Activated CD4-positive, alpha-beta T cell treated with anti-CD3 and anti-CD28 coated beads, Interleukin-2, amount 50 U/mL, for 48 hours (primary cell): Measurements from ENCODE around the gene STRA6.

Experiments used
- DNase-seq, 2 experiments: peaks; one replicate each; pipeline ENCODE4 v3.0.0-alpha.2; 2020

Gene STRA6, protein sequence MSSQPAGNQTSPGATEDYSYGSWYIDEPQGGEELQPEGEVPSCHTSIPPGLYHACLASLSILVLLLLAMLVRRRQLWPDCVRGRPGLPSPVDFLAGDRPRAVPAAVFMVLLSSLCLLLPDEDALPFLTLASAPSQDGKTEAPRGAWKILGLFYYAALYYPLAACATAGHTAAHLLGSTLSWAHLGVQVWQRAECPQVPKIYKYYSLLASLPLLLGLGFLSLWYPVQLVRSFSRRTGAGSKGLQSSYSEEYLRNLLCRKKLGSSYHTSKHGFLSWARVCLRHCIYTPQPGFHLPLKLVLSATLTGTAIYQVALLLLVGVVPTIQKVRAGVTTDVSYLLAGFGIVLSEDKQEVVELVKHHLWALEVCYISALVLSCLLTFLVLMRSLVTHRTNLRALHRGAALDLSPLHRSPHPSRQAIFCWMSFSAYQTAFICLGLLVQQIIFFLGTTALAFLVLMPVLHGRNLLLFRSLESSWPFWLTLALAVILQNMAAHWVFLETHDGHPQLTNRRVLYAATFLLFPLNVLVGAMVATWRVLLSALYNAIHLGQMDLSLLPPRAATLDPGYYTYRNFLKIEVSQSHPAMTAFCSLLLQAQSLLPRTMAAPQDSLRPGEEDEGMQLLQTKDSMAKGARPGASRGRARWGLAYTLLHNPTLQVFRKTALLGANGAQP

DNA sequence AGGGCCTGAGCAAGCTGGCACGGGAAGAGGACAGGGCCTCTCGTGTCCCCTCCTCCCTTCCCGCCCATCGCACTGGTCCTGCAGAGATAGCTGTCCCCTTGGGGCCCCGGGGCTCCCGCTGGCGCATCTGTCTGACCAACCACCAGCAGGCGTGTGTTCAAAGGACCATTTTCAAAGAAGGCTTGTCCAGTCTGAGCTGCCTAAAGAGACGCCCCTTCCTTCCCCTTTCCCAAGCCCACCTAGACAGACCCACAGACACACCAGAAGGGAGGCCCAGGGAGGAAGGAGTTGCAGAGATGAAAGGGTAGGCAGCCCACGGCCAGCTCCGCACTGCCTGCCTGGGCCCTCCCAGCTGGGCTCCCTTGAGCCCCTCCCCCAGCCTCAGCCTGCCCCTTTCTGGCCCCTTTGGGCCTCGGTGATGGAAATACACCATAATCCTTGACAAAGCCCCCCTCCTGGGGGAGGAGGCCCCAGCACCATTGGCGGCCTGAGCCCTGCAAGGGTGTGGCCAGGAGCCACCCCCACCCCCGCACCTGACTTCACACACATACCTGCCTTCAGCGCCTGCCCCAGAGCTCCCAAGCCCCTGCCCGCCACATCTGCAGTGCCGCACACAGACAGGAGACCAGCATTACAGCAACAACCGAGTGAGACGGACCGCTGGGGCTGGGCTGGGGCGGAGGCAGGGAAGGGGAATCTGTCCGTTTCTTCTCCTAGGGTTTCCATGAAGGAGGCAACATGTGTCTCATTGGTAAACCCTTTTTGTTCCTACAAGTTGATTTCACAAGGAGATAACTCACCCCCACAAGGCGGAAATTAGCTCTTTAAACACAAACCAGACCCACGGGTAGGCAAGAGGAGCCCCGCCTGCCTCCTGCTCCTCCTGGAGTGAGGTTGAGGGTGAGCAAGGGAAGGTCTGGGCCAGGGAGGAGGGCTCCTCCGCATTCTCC is at the start of gene STRA6:
STRA6 (minus strand) TSS at position 336 of the 950 bp plus-strand sequence. CDS start 520 bp downstream, outside the sequence.
- DNase-seq, result no peak

DNA sequence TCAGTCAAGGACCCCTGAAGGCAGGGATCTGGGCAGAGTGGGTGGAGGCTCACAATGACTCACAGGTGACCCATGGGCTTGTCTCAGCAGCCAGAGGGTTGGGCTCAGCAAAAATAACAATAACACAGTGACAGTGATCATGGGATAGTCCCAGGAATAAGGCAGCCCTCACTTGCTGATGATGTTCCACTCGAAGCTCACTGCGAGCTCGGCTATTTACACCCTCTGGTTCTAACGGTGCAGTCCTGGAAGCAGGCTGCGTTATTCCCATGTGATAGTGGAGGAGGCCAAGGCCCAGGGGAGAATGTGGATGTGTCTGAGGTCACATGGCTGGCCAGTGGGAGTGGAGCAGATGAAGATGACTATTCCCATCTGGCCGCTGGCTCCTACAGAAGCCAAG is 49.7 kb upstream of the STRA6 start:
- no peak for DNase-seq

DNA sequence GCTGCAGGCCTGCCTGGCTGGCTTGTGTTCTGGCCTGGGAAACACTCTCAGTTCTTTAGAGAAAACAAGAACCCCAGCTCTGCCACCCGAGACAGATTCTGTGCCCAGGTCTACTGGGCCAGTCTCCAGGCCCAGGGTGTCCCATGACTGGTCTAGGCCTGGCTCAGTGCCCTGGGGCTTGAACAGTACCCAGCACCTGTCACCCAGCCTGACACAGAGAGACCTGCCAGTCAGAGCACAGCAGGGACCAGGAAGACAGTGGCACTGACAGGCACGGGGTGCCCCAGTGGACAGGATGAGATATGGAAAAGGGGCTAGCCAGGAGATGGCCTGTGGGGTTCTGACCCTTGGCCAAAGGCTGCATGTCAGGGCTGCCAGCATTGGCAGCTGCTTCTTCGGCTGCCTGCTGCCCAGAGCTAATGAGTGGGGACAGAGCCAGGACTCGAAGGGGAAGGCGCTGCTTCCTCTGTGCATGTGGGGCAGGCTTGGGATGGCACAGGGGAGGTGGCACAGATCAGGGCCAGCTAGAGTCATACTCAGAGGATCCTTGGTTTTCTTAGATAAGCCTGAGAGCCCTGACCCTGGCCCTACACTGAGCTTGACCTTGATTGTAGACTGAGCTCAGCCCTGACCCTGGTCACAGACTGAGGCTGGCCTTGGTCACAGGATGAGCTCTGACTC is 48.7 kb upstream of the STRA6 start:
- no peak for DNase-seq

DNA sequence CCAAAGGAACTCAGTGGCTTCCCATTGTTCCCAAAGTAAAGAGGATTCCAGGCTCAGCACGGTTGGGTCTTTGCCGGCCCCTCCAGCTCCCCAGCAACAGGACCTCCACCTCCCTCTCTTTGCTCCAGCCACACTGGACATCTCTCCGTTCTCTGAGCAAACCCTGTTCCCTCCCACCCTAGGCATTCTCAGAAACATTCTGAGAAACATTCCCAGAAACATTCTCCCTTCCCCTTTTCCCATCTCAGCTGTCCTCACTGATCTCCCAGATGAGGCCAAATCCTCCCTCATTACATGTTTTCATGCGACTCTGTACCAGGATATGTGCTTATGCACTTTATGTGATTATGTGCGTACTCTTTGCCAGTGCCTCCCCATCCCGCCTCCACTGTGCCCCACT is 47.7 kb upstream of the STRA6 start:
- DNase-seq, result no peak

DNA sequence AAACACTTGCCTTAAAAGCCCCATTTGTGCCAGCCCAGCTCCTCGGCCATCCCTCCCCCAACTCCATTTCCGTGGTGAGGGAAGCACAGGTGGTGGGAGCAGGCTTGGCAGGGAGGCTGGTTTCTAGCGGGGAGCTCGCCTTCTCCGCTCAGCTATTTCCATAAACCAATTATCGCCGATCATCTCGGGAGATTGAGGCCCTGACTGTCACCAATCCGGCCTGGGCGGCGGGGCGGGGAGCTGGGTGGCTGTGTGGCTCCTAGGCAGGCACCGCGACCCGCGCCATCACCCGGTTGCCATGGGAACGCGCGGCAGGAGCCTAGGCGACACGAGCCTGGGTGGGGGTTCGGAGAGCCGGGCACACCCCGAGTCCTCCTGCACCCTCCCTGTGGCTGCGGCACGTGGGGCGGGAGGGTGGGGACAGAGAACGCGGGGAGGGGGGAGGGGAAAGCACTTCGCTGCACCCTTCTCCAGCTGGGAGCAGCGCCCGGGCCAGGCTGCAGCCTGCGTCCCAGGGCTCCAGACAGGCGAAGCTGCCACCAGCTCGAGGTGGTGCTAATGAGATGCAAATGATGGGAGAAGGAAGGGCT is 42.9 kb upstream of the STRA6 start:
- DNase-seq, result peak; percentile 9 to 17

DNA sequence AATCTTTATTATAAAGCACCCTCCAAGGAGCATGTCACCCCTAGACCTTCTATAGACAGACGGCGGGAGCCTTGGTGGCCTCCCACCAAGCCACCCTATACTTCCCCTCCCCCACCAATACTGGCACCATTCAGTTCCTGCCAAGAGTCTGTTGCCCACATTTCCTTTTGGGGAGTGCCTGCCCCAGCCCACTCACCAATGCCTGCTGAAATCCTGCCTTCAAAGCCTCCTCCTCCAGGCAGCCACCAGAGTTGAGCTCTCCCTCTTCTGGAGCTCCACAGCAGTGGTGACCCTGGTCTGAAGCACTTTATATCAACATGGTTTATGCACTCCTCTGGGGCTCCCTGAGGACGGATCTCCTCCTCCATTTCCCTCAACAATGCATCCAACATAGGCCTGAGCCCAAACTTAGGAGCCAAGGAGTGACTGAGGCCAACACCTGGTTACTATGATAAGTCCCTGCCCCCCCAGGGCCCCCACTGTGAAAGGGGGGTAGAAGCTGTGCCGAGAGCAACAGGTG is 42.3 kb upstream of the STRA6 start:
- no peak for DNase-seq

DNA sequence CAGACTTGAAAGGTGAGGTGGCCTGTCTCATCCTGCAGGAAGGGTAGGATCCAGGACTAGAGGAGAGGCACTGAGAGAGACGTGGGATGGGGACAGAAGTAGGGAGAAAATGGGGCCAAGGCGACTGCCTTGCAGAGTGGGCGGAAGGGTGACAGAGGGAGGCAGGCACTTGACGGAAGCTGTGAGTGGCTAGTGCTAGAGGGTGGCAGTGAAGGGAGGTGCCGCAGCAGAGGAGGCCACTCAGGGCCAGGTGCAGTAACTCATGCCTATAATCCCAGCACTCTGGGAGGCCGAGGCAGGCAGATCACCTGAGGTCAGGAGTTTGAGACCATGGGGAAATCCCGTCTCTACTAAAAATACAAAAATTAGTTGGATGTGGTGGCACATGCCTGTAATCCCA is 40.8 kb upstream of the STRA6 start:
- DNase-seq, result no peak

DNA sequence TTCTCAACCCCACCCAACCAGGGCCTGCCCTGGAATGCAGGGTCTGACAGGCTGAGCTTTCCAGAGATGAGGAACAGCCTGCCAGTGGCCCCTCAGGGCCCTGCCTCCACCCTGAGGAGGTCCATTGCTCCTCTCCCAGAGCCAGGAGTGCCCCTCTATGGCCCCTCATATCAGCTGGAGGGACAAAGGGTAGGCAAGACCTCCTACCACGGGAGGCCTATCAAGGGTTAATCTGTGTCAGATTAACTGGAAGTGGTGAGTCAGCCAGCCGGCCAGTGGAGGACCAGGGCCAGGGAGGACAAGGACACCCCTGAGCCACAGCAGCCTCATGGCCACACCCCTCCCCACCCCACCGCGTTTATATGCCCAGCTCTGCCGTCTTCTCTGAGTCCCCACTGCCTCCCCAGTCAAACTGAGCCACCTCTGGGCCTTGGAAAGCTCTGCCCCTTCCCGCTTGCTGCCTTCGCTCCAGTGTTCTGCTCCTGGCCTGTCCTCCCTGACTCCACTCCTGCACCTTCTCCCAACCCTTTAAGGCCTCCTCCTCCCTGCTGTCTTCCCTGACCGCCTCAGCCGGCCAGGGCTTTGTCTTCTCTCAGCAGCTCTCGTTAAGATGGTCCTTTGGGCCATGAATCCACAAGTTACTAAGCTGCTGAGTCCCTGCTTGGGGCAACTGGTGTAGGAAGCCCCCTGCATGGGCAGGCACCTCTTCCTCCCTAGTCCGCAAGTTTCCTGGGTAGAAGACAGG is 40.0 kb upstream of the STRA6 start:
- no peak for DNase-seq

DNA sequence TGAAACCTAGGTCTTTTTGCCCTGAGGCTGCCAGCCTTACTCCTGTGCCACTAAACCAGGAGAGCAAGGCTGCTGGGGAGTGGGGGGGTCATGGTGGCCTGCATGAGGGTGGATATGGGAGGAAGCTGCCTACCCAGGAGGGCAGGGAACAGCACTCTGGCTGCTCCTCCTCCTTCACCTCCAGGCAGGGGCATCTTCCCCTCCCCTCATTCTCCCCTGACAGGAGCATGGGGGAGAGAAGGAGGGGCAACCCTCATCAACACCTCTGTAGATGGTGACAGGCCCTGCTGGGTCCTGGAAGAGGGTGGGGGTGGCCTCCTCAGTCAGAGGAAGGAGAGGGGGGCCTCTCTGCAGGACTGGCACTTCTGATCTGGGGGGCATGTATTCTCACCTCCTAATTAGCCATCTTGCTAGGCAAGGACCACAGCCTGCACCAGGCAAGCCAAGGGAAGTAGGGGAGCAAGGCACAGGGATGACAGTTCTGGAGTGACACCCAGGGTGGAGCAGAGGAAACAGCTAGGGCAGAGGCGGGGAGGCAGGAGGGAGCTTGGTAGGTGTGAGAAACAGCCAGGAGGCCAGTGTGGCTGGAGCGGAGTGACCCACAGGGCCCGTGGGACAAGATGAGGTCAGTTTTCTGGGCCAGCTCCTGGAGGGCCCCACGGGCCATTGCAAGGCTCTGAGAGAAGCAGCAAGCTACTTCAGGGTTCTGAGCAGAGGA is 38.5 kb upstream of the STRA6 start:
- DNase-seq, result no peak

DNA sequence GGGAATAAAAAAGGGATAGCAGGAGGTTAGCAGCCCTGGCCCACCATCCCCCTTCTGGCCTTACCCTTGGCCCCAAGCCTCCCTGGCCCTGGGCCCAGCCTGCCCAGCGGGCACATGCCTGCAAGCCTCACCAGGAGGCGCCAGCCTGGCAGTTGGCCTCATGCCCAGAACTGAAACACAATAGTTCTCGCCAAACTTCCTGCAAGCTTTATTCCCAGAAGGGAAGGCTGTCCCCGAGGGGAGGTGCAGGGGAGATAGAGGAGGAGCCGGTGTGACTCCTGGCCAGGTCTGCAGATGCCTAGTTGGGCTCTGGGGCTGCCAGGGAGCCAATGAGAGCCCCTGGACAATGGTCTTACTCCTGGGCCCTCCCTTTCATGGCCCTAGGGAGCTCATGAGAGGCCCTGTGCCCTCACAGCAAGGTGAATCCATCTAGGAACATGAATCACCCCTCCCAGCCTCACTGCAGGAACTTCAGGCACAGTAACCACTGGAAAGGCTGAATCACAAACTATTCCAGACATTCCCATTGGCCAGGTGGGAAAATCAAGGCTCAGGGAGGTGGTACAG is 37.5 kb upstream of the STRA6 start:
- no peak for DNase-seq

DNA sequence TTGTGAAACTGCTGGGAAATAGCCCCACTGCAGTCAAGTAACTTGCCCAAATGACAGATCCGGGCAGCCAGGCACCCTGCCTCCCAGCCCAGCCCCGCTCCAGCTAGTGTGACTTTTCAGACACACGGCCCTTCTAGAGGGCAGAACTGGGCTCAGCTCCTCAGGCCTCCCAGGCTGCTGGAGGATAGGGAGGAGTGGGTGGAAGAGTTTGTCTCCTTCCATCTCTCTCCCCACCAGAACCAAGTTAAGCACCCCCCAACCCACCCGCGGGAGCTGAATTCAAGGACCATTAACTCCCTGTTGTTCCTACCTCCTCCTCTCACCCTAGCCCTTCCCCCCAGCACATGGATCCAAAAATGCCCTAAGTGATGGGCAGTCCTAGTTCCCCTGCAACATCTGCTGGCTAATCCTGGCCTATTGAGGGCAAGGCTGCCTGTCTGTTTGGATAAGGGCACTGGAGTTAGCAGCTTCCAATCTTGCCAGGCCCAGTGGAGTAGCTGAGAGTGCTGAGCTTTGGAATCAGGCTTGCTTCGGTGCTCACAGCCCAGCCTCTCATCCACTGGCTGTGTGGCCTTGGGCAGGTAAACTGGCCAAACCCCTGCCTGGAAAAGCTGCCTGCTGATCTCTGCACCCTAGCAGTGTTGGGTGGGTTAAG is 36.6 kb upstream of the STRA6 start:
- no peak for DNase-seq

DNA sequence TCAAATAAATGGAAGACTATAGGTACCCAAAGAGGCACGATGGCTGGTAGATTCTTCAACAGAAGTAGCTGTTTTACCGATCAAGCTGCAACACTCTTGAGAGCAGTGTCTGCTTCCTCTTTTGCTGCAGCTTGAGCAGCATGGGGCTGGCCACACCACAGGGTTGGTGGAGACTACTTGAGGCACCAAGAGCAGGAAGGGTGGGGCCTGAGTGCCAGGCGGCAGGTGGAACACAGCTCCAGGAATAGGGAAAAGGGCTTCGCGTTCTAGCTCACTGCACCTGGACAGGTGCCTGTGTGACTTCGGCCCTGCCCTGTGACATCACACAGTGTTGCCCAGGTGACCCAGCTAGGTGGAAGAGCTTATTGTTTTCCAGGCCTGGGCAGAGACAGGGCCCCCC is 33.4 kb upstream of the STRA6 start, which contains the start of gene CCDC33:
CCDC33 (plus strand) TSS at position 365 of the 400 bp plus-strand sequence. CDS start 394 bp downstream, outside the sequence.
- no peak for DNase-seq

DNA sequence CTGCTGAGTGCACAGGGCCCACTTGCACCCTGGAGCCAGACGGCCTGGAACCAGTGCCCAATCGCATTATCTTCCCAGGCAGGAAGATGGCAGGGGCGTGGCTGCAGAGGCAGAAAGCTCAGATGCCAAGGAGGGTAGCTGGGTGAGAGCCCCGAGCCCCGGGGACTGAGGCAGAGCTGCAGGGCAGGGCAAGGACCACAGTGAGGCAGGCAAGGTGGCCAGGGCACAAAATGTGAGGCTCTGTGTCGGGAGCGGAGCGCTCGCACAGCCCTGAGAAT is 31.9 kb upstream of the STRA6 start:
- no peak for DNase-seq

DNA sequence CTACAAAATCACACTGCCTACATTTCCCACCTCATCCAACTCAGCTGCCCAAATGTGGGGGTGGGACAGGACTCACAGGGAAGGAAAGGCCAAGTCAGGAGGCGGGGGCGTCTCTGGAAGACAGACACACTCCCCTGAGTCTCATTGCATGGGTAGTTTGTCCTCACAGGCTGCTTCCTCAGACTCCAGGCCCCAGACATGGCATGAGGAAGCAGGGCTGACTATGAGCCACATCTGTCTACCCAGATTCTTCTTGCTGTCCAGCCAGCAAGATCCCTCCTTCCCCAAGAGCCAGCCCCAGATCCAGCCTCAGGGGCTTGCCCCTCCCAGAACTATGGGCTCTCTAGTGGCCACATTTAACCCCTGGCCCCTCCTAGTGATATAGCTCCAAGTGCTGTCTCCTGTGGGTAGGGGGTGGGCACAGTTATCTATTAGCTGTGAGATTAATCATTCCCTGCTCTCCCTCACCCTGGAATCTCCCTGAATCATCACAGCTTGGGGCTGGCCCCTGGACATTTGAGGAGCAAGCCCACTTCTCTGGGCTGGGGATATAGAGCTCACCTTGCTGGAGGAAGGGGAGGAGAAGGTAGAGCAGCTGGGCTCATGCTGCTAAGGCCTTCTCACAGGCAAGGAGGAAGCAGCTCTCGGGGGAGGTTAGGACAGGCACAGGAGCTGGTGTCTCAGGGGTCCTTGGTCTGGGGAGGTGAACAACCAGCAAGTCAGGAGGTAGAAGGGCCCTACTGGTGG is 31.4 kb upstream of the STRA6 start:
- no peak for DNase-seq

DNA sequence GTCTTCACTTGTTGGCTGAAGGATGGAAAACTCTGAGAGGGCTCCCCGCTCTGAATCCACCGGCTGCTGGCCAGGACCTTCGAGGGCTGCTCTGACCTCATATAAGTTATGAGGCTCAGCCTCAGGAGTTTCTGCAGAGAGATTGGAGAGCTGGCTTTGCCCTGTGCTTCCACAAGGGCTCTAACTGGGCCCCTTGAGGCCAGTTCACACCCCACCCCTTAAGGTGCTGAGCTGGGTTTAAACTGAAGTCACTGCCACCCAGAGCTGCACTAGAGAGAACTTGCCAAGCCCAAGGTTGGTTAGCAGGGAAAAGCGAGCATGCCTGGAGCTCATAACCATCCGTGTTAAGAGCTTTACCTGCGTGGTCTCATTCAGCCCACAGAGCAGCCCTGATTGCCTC is 30.8 kb upstream of the STRA6 start:
- DNase-seq, result no peak

DNA sequence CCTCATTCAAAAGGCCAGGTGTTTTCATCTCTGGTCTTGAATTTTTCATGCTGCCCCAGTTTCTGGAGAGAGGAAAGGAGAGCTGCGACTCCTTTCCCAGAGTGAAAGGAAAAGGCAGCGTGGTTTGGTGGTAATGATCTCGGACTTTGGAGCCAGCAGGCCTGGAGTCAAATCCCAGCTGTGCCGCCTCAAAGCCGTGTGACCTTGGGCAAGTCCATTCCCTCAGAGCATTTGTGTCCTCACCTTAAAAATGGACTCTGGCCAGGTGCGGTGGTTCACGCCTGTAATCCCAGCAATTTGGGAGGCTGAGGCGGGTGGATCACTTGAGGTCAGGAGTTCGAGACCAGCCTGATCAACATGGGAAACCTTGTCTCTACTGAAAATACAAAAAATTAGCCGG is 28.9 kb upstream of the STRA6 start:
- DNase-seq, result no peak

DNA sequence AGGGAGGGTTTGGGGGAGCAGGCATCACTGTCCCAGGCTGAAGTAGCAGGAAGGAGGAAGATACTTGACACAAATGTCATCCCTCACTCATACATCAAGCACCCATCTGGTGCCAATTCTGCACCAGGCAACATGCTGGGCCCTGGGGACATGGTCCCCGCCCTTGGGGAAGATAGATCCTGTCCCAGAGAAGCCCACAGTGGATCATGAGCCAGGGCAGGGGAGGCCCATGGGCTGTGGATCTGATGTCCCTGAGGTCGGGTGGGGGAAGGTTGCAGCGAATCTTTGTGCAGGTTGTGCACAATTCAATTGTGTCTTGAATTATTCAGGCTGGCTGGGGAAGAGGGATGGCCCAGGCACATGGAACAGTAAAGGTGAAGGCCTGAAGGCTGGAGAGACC is 27.1 kb upstream of the STRA6 start:
- DNase-seq, result no peak

DNA sequence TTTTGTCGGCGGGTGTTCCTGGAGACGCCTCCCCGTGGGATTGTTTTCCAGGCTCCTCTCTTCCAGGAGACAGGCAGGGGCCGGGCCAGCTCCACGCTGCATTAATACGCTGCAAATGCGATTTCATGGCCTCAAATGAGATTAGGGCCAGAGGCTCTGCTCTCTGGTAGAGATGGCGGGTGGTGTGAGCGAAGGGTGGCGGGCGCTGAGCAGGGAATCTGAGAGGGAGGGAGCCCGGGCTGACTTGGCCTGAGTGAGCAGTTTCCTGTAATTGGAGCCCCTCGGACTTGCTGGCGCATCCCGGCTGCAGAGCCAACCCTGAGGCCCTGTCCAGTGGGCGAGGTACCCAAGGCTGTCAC is 26.1 kb upstream of the STRA6 start:
- no peak for DNase-seq
